IPS DF 19.7 (cell line): Measurements from ENCODE around the gene GTPBP4.
"Not testable (repeated sequence)": the region's sequence is repeated elsewhere in the genome, so short reads cannot be mapped to it uniquely, and the experiment has no call there.

Experiments
- DNase-seq: peaks from one replicate; pipeline ENCODE4 v3.0.0-alpha.2; 2013; ENCODE audit warnings: low read depth, low spot score

GTPBP4 gene

DNA sequence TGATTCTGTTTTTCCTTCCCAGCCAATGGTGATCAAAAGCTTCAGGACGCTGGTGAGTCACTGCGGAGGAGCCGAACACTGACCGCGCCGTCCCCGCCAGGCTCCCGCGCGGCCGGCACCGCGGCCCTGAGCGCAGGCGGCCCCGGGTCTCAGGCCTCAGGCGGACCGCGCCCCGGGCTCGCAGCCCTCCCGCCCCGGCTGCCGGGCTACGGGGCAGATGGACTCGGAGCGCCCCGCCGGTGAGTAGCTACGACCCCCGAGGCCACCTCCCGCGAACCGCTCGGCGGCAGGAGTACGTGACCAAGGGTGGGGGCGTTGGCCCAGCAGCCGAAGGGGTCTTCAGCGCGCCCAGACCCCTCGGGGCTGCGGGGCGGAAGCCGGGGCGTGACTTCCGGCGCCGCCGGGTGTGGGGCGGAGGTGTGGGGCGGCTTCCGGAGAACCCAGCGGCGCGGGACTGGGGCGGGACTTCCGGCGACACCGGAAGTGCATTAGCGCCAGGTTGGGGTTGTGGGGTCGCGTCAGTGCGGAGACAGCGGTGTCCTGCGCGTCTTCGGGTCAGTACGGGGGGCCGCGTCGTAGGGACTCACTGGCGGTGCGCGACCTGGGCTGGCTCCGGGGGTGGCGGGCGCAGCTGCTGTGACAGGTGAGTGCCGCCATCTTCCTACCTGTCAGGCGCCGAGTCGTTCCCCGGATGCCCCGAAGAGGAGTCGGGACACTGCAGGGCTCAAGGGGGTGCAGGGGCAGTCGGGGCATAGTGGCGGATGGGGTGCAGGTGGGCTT lies 68.3 kb downstream of the GTPBP4 start, which contains the start of gene WDR37:
TSS of gene WDR37 (plus strand) at position 60 of the 780 bp plus-strand sequence. CDS start 15,771 bp downstream, outside the sequence.
- no peak for DNase-seq

- DNase-seq: no peak
These were observed 68.9 kb downstream of the GTPBP4 start for GRCh38 chr10:1057106-1057657.

- DNase-seq: no peak
These were observed 69.8 kb downstream of the GTPBP4 start for GRCh38 chr10:1058017-1058416.

GRCh38 chr10:1059902-1060301 lies 71.7 kb downstream of the GTPBP4 start:
- no peak for DNase-seq

GRCh38 chr10:1061930-1062774 lies 73.9 kb downstream of the GTPBP4 start:
- DNase-seq: no peak

- DNase-seq: no peak
These were observed 75.1 kb downstream of the GTPBP4 start for GRCh38 chr10:1063232-1063865.

DNA sequence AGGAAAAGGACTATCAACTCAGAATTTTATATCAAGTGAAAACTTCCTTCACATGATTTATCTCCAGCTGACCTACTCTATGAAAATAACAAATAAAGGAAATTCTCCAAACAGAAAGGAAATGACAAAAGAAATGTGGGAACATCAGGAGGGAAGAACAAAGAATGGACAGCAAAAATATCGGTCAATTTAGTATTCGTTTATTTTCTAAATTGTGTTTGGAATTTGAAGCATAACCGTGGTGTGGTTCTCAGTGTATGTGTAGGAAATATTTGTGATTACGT lies 76.7 kb downstream of the GTPBP4 start:
- DNase-seq: no peak

GRCh38 chr10:1066734-1067133 lies 78.5 kb downstream of the GTPBP4 start:
- not testable (repeated sequence) for DNase-seq

GRCh38 chr10:1068380-1069361 lies 80.4 kb downstream of the GTPBP4 start:
- DNase-seq: no peak
